GM18907 (cell line): Measurements from ENCODE around the gene MARS1.

Experiments
- ATAC-seq: cut with Tn5 transposase; IDR thresholded peaks from one replicate; pipeline ENCODE4 v1.9.1; 2021; ENCODE audit warnings: mild to moderate bottlenecking, moderate library complexity; ENCODE audit not compliant: unreplicated experiment

The MARS1 gene

GRCh38 chr12:57470970-57471656 lies 16.8 kb upstream of the MARS1 start:
- ATAC-seq = no peak

DNA sequence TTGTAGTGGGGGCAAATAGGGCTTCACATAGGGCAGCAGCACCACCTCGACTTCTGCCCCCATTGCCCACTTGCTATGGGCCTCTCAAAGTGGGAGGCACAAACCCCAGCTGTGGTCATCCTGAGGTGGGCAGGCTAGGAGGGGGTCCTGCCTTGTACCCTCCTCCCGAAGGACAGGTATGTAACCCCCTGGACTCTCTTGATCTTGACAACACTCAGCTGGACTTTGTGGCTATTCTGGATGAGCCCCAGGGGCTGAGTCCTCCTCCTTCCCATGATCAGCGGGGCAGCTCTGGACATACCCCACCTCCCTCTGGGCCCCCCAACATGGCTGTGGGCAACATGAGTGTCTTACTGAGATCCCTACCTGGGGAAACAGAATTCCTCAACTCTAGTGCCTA lies 16.2 kb upstream of the MARS1 start:
- ATAC-seq = no peak

- ATAC-seq = no peak
These were observed 15.5 kb upstream of the MARS1 start for GRCh38 chr12:57472391-57472790.

DNA sequence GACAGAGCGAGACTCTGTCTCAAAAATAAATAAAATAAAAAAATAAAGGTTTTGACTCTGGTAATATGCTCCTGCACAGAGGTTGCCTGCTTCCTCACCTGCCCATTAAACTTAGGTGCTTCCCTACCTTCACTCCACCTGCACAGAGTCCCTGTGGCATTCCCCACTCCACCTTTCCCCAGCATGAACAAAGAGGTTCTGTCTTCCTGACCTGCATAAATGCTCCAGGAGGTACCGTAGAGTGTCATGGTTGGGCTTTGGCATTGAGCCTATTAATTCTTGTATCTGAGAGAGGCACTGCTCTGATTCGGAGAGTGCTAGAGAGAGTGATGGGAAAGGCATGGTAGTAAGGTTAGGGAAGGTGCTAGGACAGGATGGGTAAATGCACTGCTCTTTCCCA lies 14.5 kb upstream of the MARS1 start:
- no peak for ATAC-seq

DNA sequence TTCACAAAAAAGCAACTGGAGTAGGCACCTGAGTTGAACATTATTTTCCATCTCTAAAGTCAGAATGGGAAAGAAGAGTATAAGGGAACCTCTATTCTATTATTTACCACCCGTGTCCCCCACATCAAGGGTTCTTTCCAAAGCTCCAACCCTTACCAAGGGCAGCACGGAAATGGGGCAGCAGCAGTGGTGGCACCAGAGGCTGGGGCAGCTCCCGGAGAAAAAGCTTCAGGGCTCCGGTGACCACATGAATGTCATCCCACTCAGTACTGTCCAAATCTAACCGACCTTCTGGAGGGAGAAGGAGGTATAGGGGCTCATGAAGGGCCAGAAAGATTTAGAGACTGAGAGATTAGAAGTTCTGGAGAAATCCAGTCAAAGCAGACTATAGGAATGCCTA lies 14.0 kb upstream of the MARS1 start:
- ATAC-seq = no peak

GRCh38 chr12:57474430-57474829 lies 13.4 kb upstream of the MARS1 start:
- no peak for ATAC-seq

- no peak for ATAC-seq
These were observed 13.0 kb upstream of the MARS1 start for GRCh38 chr12:57474862-57475261.

DNA sequence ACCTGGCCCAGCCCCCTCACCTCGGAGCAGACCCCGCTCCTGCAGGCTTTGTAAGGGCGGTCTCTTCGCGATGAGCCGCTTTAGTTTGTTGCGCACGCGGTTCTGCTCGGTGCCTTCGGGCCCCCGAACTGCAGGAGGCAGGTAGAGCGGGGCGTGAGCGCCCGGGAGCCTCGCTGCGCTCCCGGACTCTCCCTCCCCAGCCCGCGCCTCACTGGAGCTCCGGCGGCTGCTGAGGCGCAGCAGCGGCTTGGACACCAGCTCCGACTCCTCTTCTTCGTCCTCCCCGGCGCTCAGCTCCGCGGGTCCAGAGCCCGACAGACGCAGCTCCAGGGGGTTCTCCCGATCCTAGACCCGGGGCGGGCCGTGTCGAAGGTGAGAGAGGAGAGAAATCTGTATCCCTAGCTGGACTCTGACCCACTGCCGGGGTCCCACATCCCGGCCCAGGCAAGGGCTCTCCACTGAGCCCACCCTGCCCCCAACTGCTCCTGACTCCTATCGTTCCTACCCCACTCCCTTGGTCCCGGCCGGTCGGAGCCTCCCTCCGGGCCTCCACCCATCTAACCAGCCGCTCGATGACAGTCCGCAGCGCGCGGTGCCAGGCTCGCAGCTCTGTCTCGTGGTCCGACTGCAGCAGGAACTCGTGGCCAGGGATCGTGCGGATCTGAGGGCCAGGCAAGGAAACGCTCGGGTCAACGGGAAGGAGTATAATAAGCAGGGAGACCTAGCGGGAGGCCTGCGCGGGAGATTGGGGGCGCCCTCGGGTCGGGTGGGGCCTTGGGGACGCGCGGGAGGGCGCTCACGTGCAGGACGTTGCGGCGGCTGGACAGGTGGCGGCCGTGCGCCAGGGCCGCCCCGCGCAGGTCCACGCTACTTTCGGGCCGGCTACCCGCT lies 12.4 kb upstream of the MARS1 start:
- ATAC-seq = no peak

DNA sequence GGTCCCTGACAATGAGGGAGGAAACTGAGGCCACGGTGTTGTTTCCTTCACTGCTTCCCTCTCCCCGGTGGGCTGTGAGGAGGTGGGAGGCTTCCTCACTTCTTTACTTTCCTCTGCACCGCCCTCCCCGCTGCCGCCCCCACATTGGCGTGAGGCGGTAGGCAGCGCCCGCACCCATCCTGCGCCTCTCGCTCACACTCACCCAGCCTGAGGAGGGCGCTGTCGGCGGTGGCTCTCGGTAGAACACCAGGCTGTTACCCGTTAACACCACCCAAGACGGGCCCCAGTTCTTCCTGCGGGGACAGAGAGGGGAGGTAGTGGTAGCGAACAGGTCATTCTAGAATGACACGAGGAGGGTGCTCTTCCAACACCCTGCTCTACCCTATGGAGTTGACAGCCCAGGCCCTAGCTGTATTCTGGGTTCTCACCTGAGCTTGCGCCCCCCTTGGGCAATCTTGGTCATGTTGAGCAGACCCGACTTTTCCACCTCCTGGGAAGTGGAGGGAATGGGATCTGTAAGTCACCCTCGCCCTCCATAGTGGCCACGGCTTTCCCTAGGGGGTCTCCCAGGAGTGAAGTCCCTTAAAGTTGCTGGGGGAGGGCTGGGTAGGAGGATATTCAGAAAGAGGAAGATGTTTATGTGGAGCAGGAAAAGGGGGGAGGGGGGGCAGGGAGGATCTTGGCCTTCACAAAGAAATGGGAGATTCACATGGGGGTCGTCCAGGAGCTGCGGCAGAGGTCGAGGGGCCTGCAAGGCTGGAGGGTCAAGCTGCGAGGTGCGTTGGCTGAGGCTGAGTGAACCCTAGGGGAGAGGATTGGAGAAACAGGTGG lies 11.5 kb upstream of the MARS1 start:
- ATAC-seq = peak; percentile 37

- no peak for ATAC-seq
These were observed 10.7 kb upstream of the MARS1 start for GRCh38 chr12:57476993-57477709.

DNA sequence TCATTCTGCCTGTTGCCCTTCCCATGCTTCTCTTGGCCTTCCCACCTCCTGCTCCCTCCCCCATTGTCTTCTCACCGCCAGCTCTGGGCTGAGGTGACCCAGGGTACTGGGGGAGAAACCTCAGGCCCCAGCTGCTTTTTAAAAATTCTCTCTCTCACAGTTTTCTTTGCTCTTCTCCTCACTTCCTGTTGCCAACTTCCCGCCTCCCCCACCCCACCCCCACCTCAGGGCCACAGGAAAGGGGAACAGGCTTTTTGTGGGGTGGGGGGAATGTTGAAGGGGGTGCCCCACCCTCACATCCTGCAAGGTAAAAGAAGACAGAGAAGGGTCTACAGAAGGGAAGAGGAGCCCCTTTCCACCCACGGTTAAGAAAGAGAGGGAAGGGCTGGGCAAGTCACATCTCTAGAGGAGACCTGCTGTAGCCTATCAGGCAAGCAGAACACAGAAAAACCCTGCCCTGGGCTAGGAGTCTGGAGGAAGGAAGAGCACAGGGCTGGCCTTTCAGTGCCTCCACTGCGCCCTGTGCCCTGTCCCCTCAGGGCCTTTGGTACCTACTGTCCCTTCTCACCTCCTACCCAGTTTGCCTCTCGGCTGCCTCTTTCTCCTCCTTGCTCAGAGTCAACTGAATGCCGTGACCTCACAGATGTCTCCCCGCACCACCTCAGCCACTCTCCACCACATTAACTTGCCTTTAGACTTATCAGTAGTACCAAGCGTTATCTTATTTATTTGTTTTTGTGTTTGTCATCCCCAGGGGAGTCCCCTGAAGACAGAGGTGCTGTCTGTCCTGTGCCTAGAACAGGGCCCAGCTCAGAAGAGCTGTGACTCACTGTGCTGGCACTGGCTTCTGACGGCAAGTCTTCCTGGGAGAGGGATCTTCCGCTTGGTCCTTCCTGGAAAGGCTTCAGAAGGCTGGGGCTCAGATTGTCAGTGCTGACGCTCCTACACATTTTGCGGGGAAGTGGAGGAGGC lies 9.9 kb upstream of the MARS1 start:
- ATAC-seq = no peak

DNA sequence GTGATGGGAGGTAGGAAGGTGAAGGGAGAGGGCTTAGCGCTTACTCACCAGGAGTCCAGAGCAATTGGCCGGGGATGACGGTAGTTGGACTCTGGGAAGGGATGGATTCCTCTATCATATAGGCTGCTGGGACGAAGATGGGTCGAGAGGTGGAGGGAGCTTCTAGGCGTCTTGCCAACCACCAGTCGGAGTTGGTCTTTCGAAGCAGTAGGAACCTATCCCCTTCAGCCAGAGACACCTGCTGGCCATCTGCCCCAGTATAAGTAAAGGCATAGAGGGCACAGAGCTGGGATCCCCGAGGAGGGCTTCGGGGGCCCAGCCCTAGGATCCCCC lies 8.9 kb upstream of the MARS1 start:
- ATAC-seq = no peak

DNA sequence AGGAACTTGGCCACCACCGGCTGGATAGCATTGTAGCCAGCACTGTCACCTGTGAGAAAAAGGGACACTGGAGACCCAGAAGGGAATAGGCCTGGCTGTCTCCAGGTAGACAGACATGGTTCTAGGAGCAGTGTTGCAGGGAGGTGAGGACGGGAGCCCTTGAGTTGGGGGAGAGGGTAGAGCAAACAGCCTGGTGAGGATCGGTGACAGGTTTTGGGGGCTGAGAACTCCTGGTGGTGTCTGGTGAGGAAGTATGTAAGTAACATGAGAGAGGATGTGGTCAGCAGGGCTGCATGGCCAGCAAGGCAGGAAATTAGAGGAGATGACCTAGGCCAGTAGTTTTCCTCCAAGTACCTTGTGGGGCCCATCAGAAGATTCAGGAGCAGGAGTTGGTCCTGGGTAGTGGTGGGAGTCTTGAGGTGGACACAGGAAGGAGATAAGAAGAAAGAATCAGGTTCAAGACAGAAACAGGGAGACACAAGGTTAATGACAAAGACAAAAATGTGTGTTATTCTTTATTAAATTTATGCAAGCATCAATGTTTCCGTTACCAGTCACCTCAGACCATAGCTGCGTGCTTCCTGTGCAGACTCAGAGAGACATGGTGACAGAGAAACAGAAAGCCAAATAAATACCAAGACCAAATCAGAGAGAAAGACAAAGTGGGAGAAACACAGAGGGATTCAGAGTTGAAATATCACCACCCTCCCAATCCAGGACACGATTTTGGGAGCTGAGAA lies 8.3 kb upstream of the MARS1 start, which contains the start of gene ARHGAP9:
Gene ARHGAP9 (minus strand): TSS at position 491 of the 740 bp plus-strand sequence. CDS start 460 bp downstream, at position 31.
- ATAC-seq = no peak

DNA sequence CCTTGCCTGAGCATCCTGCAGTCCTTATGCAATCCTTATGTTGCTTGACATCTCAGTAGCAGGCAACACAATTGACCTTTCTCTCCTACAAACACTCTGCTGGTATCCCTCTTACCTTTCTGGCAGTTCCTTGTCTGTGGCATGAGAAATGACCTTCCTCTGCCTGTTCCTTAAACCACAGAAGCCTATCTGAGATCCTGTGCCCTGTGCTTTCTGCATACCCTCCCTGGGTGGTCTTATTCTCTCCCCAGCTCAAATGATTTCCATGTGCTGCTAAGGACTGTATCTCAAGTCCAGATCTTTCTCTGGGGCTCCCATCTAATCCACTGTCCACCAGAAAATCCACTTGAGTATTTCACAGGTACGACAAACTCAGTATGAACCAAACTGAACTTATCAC lies 6.2 kb upstream of the MARS1 start:
- ATAC-seq = no peak

GRCh38 chr12:57483466-57483865 lies 4.4 kb upstream of the MARS1 start:
- no peak for ATAC-seq

- no peak for ATAC-seq
These were observed 2.2 kb upstream of the MARS1 start for GRCh38 chr12:57485695-57486094.

DNA sequence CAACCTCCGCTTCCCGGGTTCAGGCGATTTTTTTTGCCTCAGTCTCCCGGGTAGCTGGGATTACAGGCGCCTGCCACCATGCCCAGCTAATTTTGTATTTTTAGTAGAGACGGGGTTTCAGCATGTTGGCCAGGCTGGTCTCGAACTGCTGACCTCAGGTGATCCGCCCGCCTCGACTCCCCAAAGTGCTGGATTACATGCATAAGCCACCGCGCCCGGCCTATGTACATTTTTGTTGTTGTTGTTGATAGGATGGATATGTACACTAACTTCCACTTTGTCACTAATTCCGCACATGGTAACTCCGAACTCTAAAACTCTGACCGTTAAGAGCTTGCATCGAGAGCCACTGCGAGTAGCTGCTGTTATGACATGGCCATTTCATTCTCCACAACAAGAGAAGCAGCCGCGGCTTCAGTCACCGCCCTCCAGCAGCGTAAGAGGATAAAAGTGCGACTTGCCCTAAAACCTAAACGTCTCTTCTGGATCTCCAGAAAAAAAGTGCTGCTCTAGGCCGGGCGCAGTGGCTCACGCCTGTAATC lies 742 bp upstream of the MARS1 start:
- ATAC-seq = no peak

DNA sequence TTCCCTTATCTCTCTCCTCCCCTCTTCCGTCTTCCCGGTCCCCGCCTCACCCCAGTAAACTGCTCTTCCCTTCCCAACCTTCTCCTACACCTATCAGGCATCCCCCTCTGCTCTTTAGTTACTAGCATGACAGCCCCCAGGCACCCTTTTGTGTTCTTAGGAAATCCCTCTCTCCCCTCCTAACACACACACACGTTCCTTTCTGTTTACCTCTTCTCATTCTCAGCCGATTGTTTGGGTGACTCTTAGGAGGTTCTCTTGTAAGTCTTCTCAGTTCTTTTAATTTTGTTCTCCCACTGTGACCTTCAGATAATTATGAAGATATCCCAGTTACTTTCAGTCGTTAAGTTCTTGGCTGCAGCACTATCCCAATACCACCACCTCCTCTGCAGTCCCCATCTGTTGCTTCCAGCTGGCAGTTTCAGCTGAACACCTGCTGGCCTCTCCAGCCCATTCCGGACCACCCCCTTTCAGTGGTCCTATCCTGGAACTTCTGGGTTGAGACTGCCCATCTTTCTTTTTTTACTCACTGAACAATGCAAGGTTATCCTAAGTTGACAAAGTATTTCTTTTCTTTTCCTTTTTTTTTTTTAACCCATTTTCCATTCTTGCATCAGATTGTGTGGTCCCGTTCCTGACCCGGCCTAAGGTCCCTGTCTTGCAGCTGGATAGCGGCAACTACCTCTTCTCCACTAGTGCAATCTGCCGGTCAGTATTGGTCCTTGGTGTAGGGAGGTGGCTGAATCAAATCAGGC lies 711 bp downstream of the MARS1 start:
- no peak for ATAC-seq
